H1 (cell line): ENCODE measurements around the gene PPBP. TPM values are rescaled to one million over a fixed set of nuclear protein-coding genes. Genes with fewer than 3 reads are reported as not detected.

Experiments
- CTCF ChIA-PET: fragments of 300-600 bp; sonication (Branson Sonifier 250); formaldehyde crosslinking; loops from one replicate; lab custom pipeline; 2021; ENCODE audit not compliant: partially characterized antibody; lab: Charles Lee
- POLR2A ChIA-PET: fragments of 300-600 bp; sonication (Branson Sonifier 250); formaldehyde crosslinking; loops from one replicate; lab custom pipeline; 2021; ENCODE audit warnings: inconsistent platforms; ENCODE audit not compliant: partially characterized antibody; lab: Charles Lee
- DNase-seq, 2 experiments: peaks; one replicate each; pipeline versions ENCODE4 v3.0.0 to v3.0.0-alpha.2; 2010 to 2022; ENCODE audit warnings: low spot score in 2 of 2, low read depth in 1 of 2, mixed read lengths in 1 of 2
- FAIRE-seq: peaks from 2 replicates; lab custom pipeline; 2011; peaks lifted over from hg19 to GRCh38; lab: Jason Lieb, UNC
- H2AFZ ChIP-seq: 2 replicates; pipeline ENCODE4 v1.8.1; 2012; ENCODE audit warnings: low read length, inconsistent platforms
- H2AK5ac ChIP-seq: 2 replicates; pipeline ENCODE4 v1.6.1; 2013; ENCODE audit warnings: low read depth, low read length
- H2BK120ac ChIP-seq: replicated peaks from 2 replicates; pipeline ENCODE3; 2013; ENCODE audit warnings: low read depth, low read length, inconsistent platforms
- H2BK12ac ChIP-seq: 2 replicates; pipeline ENCODE4 v1.6.1; 2013; ENCODE audit warnings: low read depth, low read length
- H2BK15ac ChIP-seq: 2 replicates; pipeline ENCODE4 v1.6.1; 2013; ENCODE audit warnings: low read length
- H2BK20ac ChIP-seq: 2 replicates; pipeline ENCODE4 v1.6.1; 2013; ENCODE audit warnings: low read length
- H2BK5ac ChIP-seq: 2 replicates; pipeline ENCODE4 v1.6.1; 2013; ENCODE audit warnings: low read depth, low read length
- H3K14ac ChIP-seq: 2 replicates; pipeline ENCODE4 v1.6.1; 2013; ENCODE audit warnings: inconsistent platforms; ENCODE audit not compliant: insufficient read length
- H3K18ac ChIP-seq: 2 replicates; pipeline ENCODE4 v1.6.1; 2013; ENCODE audit warnings: low read length; ENCODE audit errors: extremely low read depth
- H3K23ac ChIP-seq: 2 replicates; pipeline ENCODE4 v1.6.1; 2013; ENCODE audit warnings: inconsistent platforms; ENCODE audit not compliant: insufficient read length
- H3K23me2 ChIP-seq: 2 replicates; pipeline ENCODE4 v1.6.1; 2013; ENCODE audit warnings: low read depth, low read length
- H3K27ac ChIP-seq: 2 replicates; pipeline ENCODE4 v1.6.1; 2011; ENCODE audit warnings: low read depth, low read length, inconsistent platforms
- H3K27me3 ChIP-seq, 4 experiments: replicated peaks in 1 of 4; 1 replicate in 1 of 4; 2 replicates in 3 of 4; pipeline versions ENCODE4 v1.6.1 to v1.8.1; 2011 to 2013; ENCODE audit warnings: low read length in 3 of 4, mild to moderate bottlenecking in 3 of 4, inconsistent platforms in 2 of 4, mixed read lengths in 2 of 4, moderate library complexity in 1 of 4; ENCODE audit not compliant: control insufficient read depth in 3 of 4, insufficient read depth in 3 of 4; ENCODE audit errors: extremely low read depth in 1 of 4
- H3K36me3 ChIP-seq, 4 experiments: 2 replicates each; pipeline versions ENCODE4 v1.6.1 to v1.8.1; 2011 to 2013; ENCODE audit warnings: mild to moderate bottlenecking in 4 of 4, low read length in 3 of 4, moderate library complexity in 2 of 4, control low read depth in 1 of 4, inconsistent platforms in 1 of 4; ENCODE audit not compliant: insufficient read depth in 4 of 4, control insufficient read depth in 2 of 4
- H3K4ac ChIP-seq: replicated peaks from 2 replicates; pipeline ENCODE3; 2013; ENCODE audit warnings: low read length, low read depth, mixed read lengths, inconsistent platforms; ENCODE audit not compliant: insufficient read length
- H3K4me1 ChIP-seq, 4 experiments: replicated peaks in 1 of 4; 1 replicate in 1 of 4; 2 replicates in 3 of 4; pipeline versions ENCODE4 v1.6.1 to v1.8.1; 2011 to 2013; ENCODE audit warnings: low read length in 3 of 4, inconsistent platforms in 2 of 4, mixed read lengths in 1 of 4; ENCODE audit not compliant: insufficient read depth in 4 of 4, control insufficient read depth in 3 of 4
- H3K4me2 ChIP-seq, 2 experiments: 2 replicates each; pipeline versions ENCODE4 v1.6.1 to v1.8.1; 2011 to 2013; ENCODE audit warnings: low read depth in 2 of 2, low read length in 2 of 2, control low read depth in 1 of 2, inconsistent platforms in 1 of 2, mild to moderate bottlenecking in 1 of 2; ENCODE audit not compliant: insufficient read depth in 1 of 2
- H3K4me3 ChIP-seq, 4 experiments: fragments of 200-600, 300-600 bp in 1 of 4; sonication (generic), shearing (Covaris generic), sonication (Bioruptor Twin) in 1 of 4; 2 replicates each; pipeline versions ENCODE4 v1.5.1 to v1.8.1; 2011 to 2016; ENCODE audit warnings: low read length in 4 of 4, low read depth in 3 of 4, control low read depth in 2 of 4, inconsistent platforms in 2 of 4, mild to moderate bottlenecking in 2 of 4, mixed read lengths in 1 of 4, moderate library complexity in 1 of 4; ENCODE audit not compliant: insufficient read depth in 2 of 4; ENCODE audit errors: extremely low read depth in 1 of 4
- H3K56ac ChIP-seq: replicated peaks from 2 replicates; pipeline ENCODE3; 2013; ENCODE audit warnings: low read depth, mild to moderate bottlenecking, mixed read lengths, low read length, inconsistent platforms; ENCODE audit not compliant: insufficient read length
- H3K79me1 ChIP-seq: 2 replicates; pipeline ENCODE4 v1.6.1; 2013; ENCODE audit warnings: low read depth, low read length, control low read depth
- H3K79me2 ChIP-seq, 2 experiments: 2 replicates each; pipeline versions ENCODE4 v1.6.1 to v1.8.1; 2012 to 2013; ENCODE audit warnings: low read length in 2 of 2, mild to moderate bottlenecking in 2 of 2, inconsistent platforms in 1 of 2; ENCODE audit not compliant: insufficient read depth in 2 of 2, control insufficient read depth in 1 of 2
- H3K9ac ChIP-seq, 4 experiments: replicated peaks in 1 of 4; 1 replicate in 1 of 4; 2 replicates in 3 of 4; pipeline versions ENCODE4 v1.6.1 to v1.8.1; 2011 to 2013; ENCODE audit warnings: low read depth in 3 of 4, low read length in 3 of 4, control low read depth in 2 of 4, mild to moderate bottlenecking in 2 of 4, moderate library complexity in 2 of 4, inconsistent platforms in 1 of 4; ENCODE audit errors: extremely low read depth in 1 of 4
- H3K9me3 ChIP-seq, 2 experiments: 2 replicates each; pipeline versions ENCODE4 v1.6.1 to v1.8.1; 2012 to 2013; ENCODE audit warnings: mild to moderate bottlenecking in 2 of 2, moderate library complexity in 2 of 2, control low read depth in 1 of 2, inconsistent platforms in 1 of 2, low read depth in 1 of 2, low read length in 1 of 2, mixed read lengths in 1 of 2; ENCODE audit not compliant: insufficient read depth in 2 of 2
- H4K20me1 ChIP-seq, 2 experiments: replicated peaks in 1 of 2; 2 replicates each; pipeline versions ENCODE3 to v1.8.1; 2011 to 2013; ENCODE audit warnings: inconsistent platforms in 2 of 2, low read length in 2 of 2, mild to moderate bottlenecking in 1 of 2; ENCODE audit not compliant: insufficient read depth in 2 of 2, control insufficient read depth in 1 of 2
- H4K5ac ChIP-seq: 2 replicates; pipeline ENCODE4 v1.6.1; 2013; ENCODE audit warnings: low read length, low read depth, mixed read lengths, inconsistent platforms; ENCODE audit not compliant: insufficient read length
- H4K8ac ChIP-seq: 2 replicates; pipeline ENCODE4 v1.8.0; 2013; ENCODE audit warnings: mild to moderate bottlenecking, moderate library complexity, low read length, inconsistent platforms; ENCODE audit not compliant: insufficient read depth; ENCODE audit errors: extremely low read depth
- H4K91ac ChIP-seq: replicated peaks from 2 replicates; pipeline ENCODE3; 2013; ENCODE audit warnings: low read length, mixed read lengths, inconsistent platforms; ENCODE audit not compliant: insufficient read length
- CHD2 ChIP-seq: IDR thresholded peaks from 2 replicates; pipeline ENCODE4 v1.6.1; 2012; ENCODE audit warnings: low read length, improper control_type of control experiment
- KDM4A ChIP-seq: IDR thresholded peaks from one replicate; pipeline ENCODE4 v1.7.1; 2012; ENCODE audit warnings: low read depth, mild to moderate bottlenecking, moderate library complexity, low read length, inconsistent platforms; ENCODE audit not compliant: severe bottlenecking
- ZNF274 ChIP-seq: IDR thresholded peaks from 2 replicates; pipeline ENCODE4 v1.7.0; 2012; ENCODE audit warnings: low read length, borderline replicate concordance; ENCODE audit errors: extremely low read depth
- WGBS, 2 experiments: shearing (Covaris generic) in 1 of 2; methylation state at CpG; one replicate each; pipeline versions ENCODE4 v1.1.6 to v1.1.7; 2013 to 2015; ENCODE audit warnings: low lambda C conversion rate in 2 of 2, mixed read lengths in 2 of 2, inconsistent platforms in 1 of 2, low coverage in 1 of 2, missing lambda C conversion rate in 1 of 2; ENCODE audit not compliant: insufficient replicate concordance in 2 of 2, insufficient coverage in 1 of 2, insufficient read length in 1 of 2; ENCODE audit errors: extremely low coverage in 1 of 2, missing lambda C conversion rate in 1 of 2; 5-methylcytosine and 5-hydroxymethylcytosine counted together
- polyA plus RNA-seq, 7 experiments: library from polyadenylated mRNA; depleted of rRNA in 3 of 7; stranded (reverse) in 5 of 7; unstranded in 2 of 7; fragments of >200 nt in 5 of 7; fragments of 200-250 nt in 2 of 7; gene quantifications; 1 replicate in 5 of 7; 2 replicates in 1 of 7; 4 replicates in 1 of 7; pipeline versions ENCODE4 v1.2.1 to v1.2.3, GENCODE V29; 2011 to 2013; ENCODE audit warnings: missing spikeins in 2 of 7, mixed read lengths in 2 of 7
- total RNA-seq: library from RNA; stranded (reverse); fragmentation: NEBNext Ultra II Directional; extraction: Animal tissue kit (Norgen Biotek cat#: 25700); gene quantifications from 2 replicates; pipeline ENCODE4 v1.2.1, GENCODE V29; 2021
- TF ChIP-seq, protein P1 (sequence below): IDR thresholded peaks from 2 replicates; pipeline ENCODE4 v1.6.1; 2012; ENCODE audit warnings: inconsistent platforms

Gene PPBP
- total and polyA plus RNA-seq, 2 of the 8 experiments (the other 6 are each of a cell fraction or from before 2014, with no cell fraction given): 0.18 to 0.43 TPM

DNA sequence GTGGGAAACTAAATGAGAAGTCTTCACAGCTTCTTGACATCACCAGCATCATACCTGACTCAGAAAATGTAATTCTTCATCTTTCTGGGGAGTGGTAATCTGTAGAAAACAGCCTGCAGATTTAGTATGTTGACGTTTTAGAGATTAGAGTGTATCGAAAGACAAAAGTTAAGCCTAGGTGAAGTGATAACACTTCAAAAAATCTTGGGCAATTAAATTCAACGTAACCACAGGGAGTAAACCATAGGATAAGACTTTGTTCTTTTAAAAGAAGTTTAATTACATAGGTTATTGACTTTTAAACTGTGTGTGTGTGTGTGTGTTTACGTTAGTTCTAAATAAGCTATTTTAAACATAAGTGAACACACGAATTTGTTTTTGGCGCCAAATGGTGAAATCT lies 12.3 kb upstream of the PPBP start:
- peaks cover 0 to 6% (median under 1%) of the 10 kb centered on the region in 4 experiments; a peak in 3 of 7 replicates for H3K27me3 ChIP-seq
- H4K5ac ChIP-seq: no peak overlapping the region
- H3K4ac ChIP-seq: no peak overlapping the region
- H2AK5ac ChIP-seq: no peak overlapping the region
- H3K23me2 ChIP-seq: peaks cover 6% of the 10 kb centered on the region; the same call in 1 of the 2 replicates
- ChIA-PET CTCF (interaction anchor here (1.2 to 3.4 kb wide), 2 partner anchors 36 to 134 kb away, joined by 3 to 14 read pairs; no protein-coding TSS in a partner anchor), POLR2A (interaction anchor here (2.6 to 6.1 kb wide), 2 partner anchors 15 to 37 kb away, joined by 17 to 37 read pairs; partner anchors contain the start of gene CXCL3)
- no peaks in the 10 kb centered on the region for H3K79me1 ChIP-seq
- no peak overlapping the region for H3K27ac ChIP-seq
- no peaks in the 10 kb centered on the region for H4K20me1 ChIP-seq
- TF ChIP-seq, protein P1, sequence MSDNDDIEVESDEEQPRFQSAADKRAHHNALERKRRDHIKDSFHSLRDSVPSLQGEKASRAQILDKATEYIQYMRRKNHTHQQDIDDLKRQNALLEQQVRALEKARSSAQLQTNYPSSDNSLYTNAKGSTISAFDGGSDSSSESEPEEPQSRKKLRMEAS: no peak
- TF ChIP-seq KDM4A: no peak
- no peak for TF ChIP-seq CHD2
- no peak for TF ChIP-seq ZNF274
- H4K91ac ChIP-seq: no peak overlapping the region
- no peaks in the 10 kb centered on the region for H3K9me3 ChIP-seq
- 94% methylated on average over 6 of the region's 6 CpGs; no CpG with 5 or more reads in 1 of the 2 experiments for WGBS, 2 experiments
- H2BK12ac ChIP-seq: no peak overlapping the region
- peaks cover 0 to 8% (median 6%) of the 10 kb centered on the region in 4 experiments; a peak in 6 of 7 replicates for H3K4me1 ChIP-seq
- H3K23ac ChIP-seq: no peak overlapping the region
- H3K36me3 ChIP-seq: peaks cover 0 to 3% (median 0%) of the 10 kb centered on the region in 4 experiments; a peak in 3 of 8 replicates
- H2BK15ac ChIP-seq: no peak overlapping the region
- H4K8ac ChIP-seq: no peak overlapping the region
- no peak overlapping the region for H3K14ac ChIP-seq
- H2BK20ac ChIP-seq: no peak overlapping the region
- H2AFZ ChIP-seq: no peak overlapping the region
- H3K4me3 ChIP-seq: no peak overlapping the region
- no peak for DNase-seq
- H3K4me2 ChIP-seq: no peak overlapping the region
- H3K56ac ChIP-seq: no peak overlapping the region
- no peak overlapping the region for H2BK120ac ChIP-seq
- no peak overlapping the region for H3K9ac ChIP-seq
- H3K18ac ChIP-seq: no peak overlapping the region
- H3K79me2 ChIP-seq: no peaks in the 10 kb centered on the region
- FAIRE-seq: no peak
- no peak overlapping the region for H2BK5ac ChIP-seq
